Purkinje cell (primary cell): ENCODE measurements around the gene BRINP1. TPM values are rescaled to one million over a fixed set of nuclear protein-coding genes. Genes with fewer than 3 reads are reported as not detected.

Experiments
- polyA plus RNA-seq: library from polyadenylated mRNA; unstranded; fragments of >200 nt; fragmentation: Nextera tagmentation; gene quantifications from 2 replicates; pipeline ENCODE4 v1.2.1, GENCODE V29; 2014

Gene BRINP1, protein sequence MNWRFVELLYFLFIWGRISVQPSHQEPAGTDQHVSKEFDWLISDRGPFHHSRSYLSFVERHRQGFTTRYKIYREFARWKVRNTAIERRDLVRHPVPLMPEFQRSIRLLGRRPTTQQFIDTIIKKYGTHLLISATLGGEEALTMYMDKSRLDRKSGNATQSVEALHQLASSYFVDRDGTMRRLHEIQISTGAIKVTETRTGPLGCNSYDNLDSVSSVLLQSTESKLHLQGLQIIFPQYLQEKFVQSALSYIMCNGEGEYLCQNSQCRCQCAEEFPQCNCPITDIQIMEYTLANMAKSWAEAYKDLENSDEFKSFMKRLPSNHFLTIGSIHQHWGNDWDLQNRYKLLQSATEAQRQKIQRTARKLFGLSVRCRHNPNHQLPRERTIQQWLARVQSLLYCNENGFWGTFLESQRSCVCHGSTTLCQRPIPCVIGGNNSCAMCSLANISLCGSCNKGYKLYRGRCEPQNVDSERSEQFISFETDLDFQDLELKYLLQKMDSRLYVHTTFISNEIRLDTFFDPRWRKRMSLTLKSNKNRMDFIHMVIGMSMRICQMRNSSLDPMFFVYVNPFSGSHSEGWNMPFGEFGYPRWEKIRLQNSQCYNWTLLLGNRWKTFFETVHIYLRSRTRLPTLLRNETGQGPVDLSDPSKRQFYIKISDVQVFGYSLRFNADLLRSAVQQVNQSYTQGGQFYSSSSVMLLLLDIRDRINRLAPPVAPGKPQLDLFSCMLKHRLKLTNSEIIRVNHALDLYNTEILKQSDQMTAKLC
- 36.7 and 38.1 TPM in 2 replicates for polyA plus RNA-seq

GRCh38 chr9:119368681-119369581 is at the start of gene BRINP1:
TSS of gene BRINP1 (minus strand) at chr9:119369435. CDS start at chr9:119313355, 56,080 bp downstream.

